Daoy (cell line): ENCODE measurements around the gene RHOH. TPM values are rescaled to one million over a fixed set of nuclear protein-coding genes. Genes with fewer than 3 reads are reported as not detected.
"Not testable (repeated sequence)": the region's sequence is repeated elsewhere in the genome, so short reads cannot be mapped to it uniquely, and the experiment has no call there.

Experiments
- DNase-seq: peaks from one replicate; pipeline ENCODE4 v3.0.0-alpha.2; 2015; ENCODE audit warnings: low read depth
- total RNA-seq: library from RNA; depleted of rRNA; stranded (reverse); fragments of >200 nt; shearing (Covaris generic); gene quantifications from 2 replicates; pipeline ENCODE4 v1.2.3, GENCODE V29; 2014

RHOH gene
- total RNA-seq, 1 experiment from 2014 or later: not detected

DNA sequence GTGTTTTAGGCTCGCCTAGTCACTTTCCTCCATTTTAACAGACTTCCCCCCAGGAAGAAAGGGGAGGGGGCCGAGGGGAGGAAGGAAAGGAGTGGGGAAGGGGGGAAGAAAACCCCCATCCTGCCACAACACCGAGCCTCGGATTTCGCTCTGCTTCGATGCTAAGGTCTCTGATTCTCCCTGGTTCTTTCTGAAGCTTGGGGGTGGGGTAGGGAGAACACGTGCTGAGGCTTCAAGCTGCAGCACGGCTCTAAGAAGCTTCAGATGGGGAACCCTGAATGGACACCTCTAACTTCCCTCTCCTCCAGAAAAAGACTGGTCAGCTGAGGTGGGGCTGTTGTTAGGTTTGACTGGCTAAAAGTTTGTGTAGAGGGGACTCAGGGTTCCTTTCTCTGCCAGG lies 61.8 kb downstream of the RHOH start:
- DNase-seq: no peak

GRCh38 chr4:40261231-40262076 lies 64.6 kb downstream of the RHOH start:
- no peak for DNase-seq

GRCh38 chr4:40262077-40262528 lies 65.3 kb downstream of the RHOH start:
- no peak for DNase-seq

GRCh38 chr4:40262861-40263260 lies 66.0 kb downstream of the RHOH start:
- no peak for DNase-seq

GRCh38 chr4:40264497-40264896 lies 67.7 kb downstream of the RHOH start:
- peak; percentile 36 for DNase-seq

DNA sequence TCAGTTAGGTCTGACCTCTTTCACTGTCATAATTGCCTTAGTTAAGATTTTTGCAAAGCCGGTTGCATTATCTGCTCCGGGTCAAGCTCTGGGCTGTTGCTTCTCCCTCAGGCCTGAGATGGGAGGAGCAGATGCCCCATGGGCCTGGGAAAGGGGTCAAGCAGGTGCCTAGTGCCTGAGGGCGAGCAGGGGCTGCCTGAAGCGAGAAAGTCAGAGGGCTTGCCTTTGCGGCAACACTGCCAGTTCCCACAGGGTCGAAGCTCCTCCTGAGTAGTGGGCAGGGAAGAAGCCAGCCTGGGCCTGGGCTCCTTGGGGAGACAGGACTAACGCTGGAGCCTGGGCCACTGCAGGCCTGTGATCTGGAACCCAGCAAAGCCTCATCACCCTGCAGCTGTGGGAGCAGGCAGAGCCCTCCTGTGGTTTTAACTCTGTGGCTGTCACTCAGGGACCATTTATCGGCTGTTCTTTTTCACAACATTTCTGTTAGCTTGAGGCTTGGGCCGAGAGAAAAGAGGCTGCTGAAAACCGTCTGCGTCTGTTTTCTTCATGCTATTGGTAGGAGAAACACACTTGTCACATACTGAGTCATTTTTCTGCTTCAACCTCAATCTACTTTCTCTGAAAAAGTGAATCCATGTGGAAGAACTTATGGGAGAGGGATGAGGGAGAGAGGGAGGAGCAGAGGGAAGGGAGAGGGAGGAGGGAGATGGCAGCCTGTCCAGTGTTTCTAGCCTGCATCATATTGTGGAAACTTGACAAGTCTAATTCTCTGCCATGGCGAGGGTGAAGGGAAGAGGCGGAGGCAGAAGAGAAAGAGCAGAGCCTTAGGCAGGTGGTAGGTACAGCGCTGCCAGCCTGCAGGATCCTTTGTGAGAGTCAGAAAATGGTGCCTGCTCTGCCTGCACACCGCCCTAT lies 68.4 kb downstream of the RHOH start:
- DNase-seq: peak; percentile 69

GRCh38 chr4:40265910-40266274 lies 69.1 kb downstream of the RHOH start:
- no peak for DNase-seq

- no peak for DNase-seq
Measured at GRCh38 chr4:40269133-40269532, 72.3 kb downstream of the RHOH start.

DNA sequence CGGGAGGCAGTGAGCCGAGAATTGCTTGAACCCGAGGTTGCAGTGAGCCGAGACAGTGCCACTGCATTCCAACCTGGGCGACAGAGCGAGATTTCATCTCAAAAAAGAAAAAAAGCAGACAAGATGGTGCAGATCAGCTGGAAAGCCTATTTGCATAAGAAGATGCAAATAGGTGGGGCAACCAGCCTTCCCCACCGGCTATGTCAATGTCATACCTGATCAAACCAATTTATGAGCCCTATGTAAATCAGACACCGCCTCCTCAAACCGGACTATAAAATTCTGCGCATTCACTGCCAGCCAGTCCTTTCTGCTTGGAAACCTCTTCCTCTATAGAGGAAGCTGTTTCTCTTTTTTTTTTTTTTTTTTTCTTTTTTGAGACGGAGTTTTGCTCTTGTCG lies 73.8 kb downstream of the RHOH start:
- DNase-seq: no peak

- DNase-seq: no peak
Measured at GRCh38 chr4:40275065-40275730, 78.4 kb downstream of the RHOH start.

GRCh38 chr4:40276546-40276945 lies 79.7 kb downstream of the RHOH start:
- no peak for DNase-seq

DNA sequence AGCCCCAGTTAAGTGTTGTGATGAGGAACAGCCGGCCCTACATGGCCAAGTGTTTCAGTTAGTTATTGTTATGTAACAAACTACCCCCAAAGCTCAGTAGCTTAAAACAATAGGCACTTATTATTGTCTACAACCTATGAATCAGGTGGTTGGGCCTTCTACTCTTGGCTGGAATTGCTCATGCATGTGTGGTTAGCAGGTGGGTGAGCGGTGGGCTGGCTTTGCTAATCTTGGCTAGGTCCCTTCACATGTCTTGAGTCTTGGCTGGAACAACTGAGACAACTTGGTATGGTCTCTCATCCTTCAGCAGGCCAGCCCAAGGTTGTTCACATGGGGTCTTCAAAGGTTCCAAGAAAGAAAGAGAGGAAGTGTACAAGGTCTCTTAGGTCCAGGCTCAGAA lies 83.8 kb downstream of the RHOH start:
- no peak for DNase-seq

DNA sequence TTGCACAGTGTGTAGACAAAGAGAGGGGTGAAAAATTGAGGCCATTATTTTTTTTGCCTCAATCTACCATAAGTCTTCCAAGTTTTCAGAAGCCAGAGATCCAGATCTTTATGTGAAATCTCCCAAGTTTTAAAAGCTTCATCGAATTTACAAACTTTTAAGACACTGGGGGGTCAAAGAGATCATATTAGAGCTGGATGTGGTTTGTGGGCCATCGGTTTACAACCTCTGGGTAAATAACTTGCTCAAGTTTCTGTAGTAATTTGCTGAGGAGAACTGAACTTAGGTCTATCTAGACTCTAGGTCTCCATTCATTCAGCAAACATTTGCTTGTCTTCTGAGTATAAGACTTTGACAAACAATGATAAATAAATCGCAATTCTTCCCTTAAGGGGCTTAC lies 84.3 kb downstream of the RHOH start:
- no peak for DNase-seq

- no peak for DNase-seq
Measured at GRCh38 chr4:40281913-40282312, 85.1 kb downstream of the RHOH start.

GRCh38 chr4:40282857-40283256 lies 86.0 kb downstream of the RHOH start:
- not testable (repeated sequence) for DNase-seq

GRCh38 chr4:40283413-40283812 lies 86.6 kb downstream of the RHOH start:
- DNase-seq: no peak

DNA sequence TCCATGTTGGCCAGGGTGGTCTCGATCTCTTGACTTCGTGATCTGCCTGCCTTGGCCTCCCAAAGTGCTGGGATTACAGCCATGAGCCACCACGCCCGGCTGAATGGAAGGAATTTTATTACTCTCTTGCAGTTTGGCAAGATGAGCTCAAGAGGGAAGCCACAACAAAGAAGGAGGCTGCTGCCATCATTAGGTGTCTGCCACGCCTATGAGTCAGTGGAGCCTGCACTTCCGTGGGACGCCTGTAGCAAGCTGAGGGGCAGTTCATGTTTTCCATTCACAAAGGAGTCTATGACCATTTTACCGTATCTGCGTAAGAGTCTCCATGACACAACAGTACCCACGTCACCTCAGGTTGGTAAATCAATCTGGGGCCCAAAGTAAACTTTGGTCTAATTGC lies 87.1 kb downstream of the RHOH start:
- peak; percentile 93 for DNase-seq

DNA sequence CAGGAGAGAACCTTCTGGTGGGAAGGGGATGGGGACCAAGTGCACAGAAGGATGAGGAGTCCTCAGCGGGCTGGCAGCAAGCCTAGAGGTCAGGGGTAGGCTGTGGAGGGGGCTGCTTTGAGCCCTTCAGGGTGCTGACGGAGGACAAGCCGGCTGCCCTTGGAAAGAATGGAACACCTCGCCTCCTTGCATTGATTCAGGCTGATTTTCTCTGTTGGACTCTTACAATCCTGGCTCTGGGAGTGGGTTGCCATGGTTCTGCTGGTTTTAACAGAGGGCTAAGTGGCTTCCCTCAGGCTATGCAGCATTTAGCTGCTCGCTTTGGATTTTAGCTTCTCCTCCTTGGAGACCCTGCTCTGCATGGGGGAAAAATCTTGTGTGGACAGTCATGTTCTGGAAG lies 88.9 kb downstream of the RHOH start:
- no peak for DNase-seq

GRCh38 chr4:40288566-40288965 lies 91.7 kb downstream of the RHOH start:
- no peak for DNase-seq

DNA sequence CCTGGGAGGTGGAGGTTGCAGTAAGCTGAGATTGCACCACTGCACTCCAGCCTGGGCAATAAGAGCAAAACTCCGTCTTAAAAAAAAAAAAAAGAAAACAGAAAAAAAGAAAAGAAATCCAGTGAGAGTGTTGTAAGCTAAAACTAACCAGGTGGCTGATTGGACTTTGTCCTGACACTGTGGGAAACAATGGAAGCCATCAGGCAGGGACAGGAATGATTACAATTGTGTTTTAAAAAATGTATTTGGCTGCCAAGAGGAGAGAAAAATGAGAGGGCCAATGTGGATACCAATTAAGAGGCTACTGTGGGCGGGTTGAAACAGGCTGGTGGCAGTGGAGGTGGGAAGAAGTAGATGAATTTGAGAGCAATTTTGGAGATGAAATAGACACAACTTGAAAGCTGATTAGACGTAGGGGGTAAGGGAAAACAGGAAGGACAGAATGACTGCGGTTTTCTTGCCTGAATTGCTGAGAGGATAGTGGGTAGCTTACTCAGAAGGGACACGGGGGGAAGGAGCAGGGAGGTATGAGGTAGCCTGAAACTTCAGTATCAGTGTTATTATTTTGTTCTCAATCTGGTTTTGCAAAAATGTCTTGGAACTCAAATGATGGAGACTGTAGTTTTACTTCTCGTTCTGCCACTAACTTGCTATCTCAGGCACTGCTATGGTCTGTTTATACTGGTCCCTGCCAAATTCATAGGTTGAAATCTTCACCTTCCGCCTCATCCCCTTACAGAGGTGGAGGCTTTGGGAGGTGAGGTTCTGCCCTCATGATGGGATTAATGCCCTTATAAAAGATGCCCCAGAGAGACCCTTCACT lies 92.7 kb downstream of the RHOH start:
- DNase-seq: peak; percentile 66

GRCh38 chr4:40290611-40291186 lies 93.9 kb downstream of the RHOH start:
- peak; percentile 84 for DNase-seq
